HEK293 (cell line): ENCODE measurements around the gene PHYH.

Experiments
- CTCF ChIP-seq: fragments of 450-650 bp; formaldehyde crosslinking; IDR thresholded peaks from 2 replicates; pipeline ENCODE4 v1.5.1; 2016; ENCODE audit warnings: missing biosample characterization, missing genetic modification characterization
- KLF9 ChIP-seq: fragments of 450-650 bp; formaldehyde crosslinking; IDR thresholded peaks from 2 replicates; pipeline ENCODE4 v1.5.1; 2016; ENCODE audit warnings: missing biosample characterization, missing genetic modification characterization, low read depth
- REST ChIP-seq: fragments of 450-650 bp; formaldehyde crosslinking; IDR thresholded peaks from 2 replicates; pipeline ENCODE4 v1.5.1; 2016; ENCODE audit warnings: missing biosample characterization, missing genetic modification characterization
- YY1 ChIP-seq: fragments of 450-650 bp; formaldehyde crosslinking; IDR thresholded peaks from 2 replicates; pipeline ENCODE4 v1.5.1; 2018; ENCODE audit warnings: missing biosample characterization, missing genetic modification characterization
- ZNF335 ChIP-seq: fragments of 450-650 bp; formaldehyde crosslinking; conservative IDR thresholded peaks from 2 replicates; pipeline ENCODE4 v1.5.1; 2016; ENCODE audit warnings: missing biosample characterization, missing genetic modification characterization
- ZNF791 ChIP-seq: fragments of 450-650 bp; formaldehyde crosslinking; IDR thresholded peaks from 2 replicates; pipeline ENCODE4 v1.5.1; 2016; ENCODE audit warnings: missing biosample characterization, missing genetic modification characterization

GRCh38 chr10:13291061-13291460 lies 8.8 kb downstream of the PHYH start:
- TF ChIP-seq REST (tag by site-specific recombination) (no peak), YY1 (no peak), CTCF (tag by site-specific recombination) (no peak), KLF9 (tag by site-specific recombination) (no peak), ZNF791 (tag by site-specific recombination) (no peak), ZNF335 (no peak)
